Measurements from ENCODE around the gene CCNL1.
"Not testable (repeated sequence)": the region's sequence is repeated elsewhere in the genome, so short reads cannot be mapped to it uniquely, and the experiment has no call there.

The CCNL1 gene

DNA sequence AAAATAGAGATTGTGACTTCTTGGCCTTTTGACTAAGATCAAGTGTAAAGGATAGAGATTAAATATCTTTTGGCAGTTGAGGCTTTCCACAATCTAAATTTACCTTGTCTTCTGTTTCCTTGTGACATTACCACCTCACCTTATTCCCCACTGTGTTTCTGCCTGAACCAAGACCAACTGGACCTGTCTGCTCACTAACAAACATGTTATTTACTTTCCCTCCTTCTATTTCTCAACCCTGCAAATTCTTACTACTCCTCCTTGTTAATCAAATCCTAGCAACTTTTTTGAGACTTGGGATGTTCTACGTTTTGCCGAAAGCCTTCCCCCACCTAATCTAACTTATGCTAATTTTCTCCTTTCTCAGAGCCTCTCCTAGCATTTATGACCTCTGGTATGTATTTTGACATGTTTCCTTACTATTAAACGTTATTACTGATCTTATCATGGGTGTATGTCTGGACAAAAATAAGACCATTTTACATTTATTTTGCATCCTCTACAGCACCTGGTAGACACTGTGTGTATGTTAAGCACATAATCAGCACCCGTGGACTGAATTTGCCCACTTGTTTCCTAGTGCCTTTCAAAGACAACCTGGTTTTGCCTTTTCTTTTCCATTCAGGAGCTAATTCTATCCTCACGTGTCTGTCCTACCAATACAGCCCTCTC, 7.6 kb upstream of the CCNL1 start:
- DNase-seq, result no peak

GRCh38 chr3:157166561-157166960, 6.6 kb upstream of the CCNL1 start:
- DNase-seq, result no peak

GRCh38 chr3:157166115-157166514, 6.2 kb upstream of the CCNL1 start:
- no peak for DNase-seq

GRCh38 chr3:157163217-157163953, 3.4 kb upstream of the CCNL1 start:
- no peak for DNase-seq

- DNase-seq, result not testable (repeated sequence)
Measured at GRCh38 chr3:157162620-157163019, 2.7 kb upstream of the CCNL1 start.

DNA sequence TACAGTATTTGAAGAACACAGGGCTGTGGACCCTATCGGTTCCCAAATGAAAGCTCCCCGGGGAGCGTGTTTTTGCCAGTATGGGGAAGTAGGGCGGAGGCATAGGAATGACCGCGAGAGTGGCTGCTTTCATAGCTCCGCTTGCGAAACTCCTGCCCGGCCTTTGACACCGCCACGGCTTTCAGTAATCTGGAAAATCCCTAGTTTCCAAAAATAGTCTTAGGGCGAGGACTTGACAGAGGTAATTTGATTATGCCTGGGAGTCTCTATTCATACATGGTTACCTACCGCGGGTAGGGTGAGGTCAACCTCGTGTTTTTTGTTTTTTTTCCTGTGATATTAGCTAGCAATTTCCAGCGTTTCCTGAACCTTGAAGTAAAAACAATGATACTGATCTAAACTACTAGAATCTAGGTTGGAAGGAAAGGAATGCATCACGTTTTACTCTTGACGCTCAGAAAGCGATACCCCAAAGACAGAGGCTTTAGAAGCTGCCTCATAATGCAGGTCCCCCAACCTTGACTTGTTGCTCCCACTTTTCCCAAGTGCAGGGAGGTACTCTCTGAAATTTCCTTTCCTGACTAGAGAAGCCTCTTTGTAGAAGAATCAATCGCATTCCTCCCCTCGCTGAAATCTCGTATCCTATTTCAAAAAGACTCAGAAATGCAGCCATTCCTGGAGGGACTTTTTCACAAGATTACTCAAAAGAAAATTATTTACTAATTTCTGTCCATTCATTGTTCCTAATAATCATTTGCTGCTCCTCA, 894 bp upstream of the CCNL1 start:
- peak in 5 of 6 experiments; percentile 53 to 72 (median 68) for DNase-seq

GRCh38 chr3:157159037-157159761, 748 bp downstream of the CCNL1 start:
- peak; percentile 80 to 87 (median 82) for DNase-seq

GRCh38 chr3:157157836-157158235, 2.1 kb downstream of the CCNL1 start:
- DNase-seq, result peak in 2 of 6 experiments; percentile 7 to 11

GRCh38 chr3:157156837-157157635, 2.9 kb downstream of the CCNL1 start:
- no peak for DNase-seq

DNA sequence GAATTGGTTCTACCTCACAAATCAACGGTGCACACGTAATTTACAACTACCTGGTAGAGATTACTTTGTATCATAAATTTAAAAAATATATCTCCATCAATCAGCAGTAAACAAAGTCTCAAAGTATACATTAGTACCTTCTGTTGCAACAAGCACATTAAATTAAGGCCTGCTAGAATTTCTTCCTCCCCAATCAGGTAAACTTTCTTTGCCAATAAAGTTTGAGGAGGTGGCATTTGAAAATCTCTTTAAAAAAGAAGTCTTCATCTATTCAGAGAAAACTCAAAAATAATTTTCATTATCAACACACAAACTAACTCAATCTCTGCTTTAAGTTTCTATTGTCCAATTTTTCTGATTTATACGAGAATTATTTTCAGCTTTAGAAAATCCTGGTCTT, 4.4 kb downstream of the CCNL1 start:
- DNase-seq, result no peak

DNA sequence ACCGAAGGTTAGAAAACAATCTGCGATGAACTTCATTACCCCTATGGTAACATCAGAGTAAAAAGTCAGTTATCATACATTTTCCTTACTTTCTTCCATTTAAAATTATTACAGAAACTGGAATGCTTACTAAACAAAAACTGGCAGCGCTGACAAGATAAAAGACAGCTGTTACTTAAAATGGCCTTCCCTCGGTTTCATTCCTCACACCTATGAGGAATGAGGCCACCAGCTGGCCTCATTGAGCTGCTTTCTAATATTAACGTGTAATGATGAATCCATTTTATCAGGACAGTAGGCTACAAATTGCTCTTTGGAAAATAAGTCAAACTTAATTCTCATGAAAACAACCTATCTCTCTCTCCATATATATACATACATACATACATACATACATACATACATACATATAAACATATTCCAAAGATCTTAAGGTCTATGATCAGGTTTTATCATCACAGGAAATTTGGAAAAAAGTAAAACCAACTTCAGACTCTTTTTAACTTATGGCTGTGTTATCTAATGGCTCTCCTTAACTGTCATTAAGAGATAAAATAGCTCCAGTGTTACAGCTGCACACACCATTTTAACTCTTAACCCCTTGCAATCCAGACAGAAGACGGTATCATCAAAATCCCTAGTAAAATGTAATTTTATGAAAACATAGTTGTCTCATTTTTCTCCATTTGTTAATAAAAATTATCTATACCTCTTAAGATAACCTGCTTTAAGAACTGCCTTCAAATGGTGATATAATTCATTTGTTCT, 5.2 kb downstream of the CCNL1 start:
- no peak for DNase-seq

- DNase-seq, result no peak
Measured at GRCh38 chr3:157152930-157153329, 7.0 kb downstream of the CCNL1 start.

- no peak for DNase-seq
Measured at GRCh38 chr3:157152438-157152837, 7.5 kb downstream of the CCNL1 start.

GRCh38 chr3:157151627-157152026, 8.3 kb downstream of the CCNL1 start:
- no peak for DNase-seq

DNA sequence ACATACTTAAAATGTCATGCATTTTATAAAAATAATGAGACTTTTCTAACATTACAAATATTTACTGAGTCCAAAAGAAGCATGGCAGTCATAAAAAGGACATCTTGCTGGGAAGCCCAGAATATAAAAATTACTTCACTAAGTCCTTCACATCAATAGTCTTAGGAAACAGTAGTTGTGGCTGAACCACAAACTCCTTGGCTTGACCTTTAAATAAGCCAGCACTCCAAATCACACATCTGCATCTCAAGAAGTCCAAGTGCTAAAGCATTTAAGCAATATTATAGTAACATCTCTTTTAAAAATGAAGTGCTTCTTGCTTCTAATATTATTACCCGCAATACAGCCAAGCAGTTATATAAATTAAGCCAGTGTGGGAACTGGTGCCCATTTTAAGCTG, 8.8 kb downstream of the CCNL1 start:
- no peak for DNase-seq

DNA sequence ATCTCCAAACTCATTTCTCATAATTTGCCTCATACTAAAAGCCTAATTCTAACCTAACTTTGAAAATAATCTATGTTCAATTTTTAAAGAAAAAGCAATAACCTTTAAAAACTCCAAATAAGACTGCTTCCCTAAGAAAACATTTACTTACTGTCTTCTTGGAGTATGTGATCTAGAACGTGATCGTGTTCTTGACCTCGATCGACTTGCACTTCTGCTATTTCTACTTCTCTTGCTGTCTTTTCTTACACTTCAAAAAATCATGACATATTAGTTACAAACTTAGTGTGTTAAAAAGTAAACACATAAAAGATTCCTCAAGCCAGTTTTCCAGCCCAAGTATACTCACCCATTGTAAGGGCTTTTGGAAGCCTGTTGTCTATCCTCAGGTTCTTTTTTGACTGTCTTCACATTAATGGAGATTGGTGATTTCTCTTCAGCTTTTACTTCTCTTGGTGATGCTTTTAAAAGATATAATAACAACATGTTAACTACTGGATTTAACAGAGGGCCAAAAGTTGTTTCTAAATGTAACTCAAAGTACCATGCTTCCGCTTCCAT, 10.7 kb downstream of the CCNL1 start:
- DNase-seq, result no peak

DNA sequence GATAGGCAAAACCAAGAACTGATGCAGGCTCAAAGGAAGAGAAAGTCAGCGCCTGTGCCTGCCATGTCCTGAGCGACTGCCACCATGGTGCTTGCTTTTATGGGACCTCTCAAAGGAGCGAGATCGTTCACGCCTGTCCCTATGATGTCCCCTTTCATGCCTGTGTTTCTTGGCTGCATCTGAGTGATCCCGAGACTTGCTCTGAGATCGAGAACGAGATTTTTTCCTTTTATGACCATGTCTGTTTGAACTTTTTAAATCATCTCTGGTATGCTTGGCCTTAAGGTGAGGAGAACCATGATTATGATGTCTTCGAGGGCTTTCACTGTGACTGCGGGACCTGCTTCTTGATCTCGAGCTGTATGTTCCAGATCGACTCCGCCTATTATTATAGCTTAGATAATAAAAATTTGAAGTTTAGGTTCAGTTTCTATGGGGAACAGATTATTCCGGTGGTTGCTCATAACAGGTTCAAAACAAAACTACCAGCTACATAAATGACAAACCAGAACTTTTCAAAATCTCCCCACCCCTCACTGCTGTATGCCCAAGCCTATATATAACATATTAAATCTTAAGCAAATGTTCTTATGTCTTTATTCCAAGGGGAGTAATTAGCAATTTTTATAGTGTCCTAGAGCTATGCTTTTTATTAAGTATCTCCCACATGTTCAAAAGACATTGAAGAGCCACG, 11.6 kb downstream of the CCNL1 start:
- DNase-seq, result no peak

DNA sequence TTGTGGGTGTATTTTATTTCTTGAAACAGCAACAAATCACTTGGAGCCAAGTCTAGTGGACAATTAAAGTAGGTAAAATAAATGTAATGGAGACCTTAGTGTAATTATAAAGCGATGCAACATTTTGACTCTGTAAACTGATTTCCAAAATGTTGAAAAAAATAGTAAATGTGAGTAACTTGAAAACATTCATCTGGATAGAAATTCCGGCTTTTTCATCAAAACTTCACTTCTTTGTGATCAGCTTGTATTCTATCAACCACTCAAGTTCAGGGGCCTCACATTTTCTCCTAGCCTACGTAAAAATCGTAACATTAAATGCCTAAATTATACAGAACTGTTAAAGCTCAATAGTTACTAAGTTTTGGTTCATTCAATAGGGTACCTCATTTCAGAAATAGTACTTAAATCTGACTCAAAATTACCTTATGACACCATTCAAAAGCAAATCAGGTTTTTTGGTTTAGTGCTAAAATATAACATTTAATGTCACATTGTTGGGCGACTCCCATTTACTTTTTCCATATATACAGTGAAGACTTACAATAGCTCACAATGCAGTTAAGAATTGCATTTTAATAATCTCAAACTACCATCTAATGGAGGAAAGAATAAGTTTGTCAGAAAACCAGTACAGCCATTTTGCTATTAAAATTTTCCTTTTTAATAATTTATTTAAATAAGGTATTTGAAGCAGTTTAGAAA, 12.7 kb downstream of the CCNL1 start:
- peak in 1 of 6 experiments; percentile 32 for DNase-seq

- no peak for DNase-seq
Measured at GRCh38 chr3:157145606-157146322, 14.2 kb downstream of the CCNL1 start.
